Thyroid gland (tissue), 4 donors: ENCODE measurements around the gene TOB2. TPM values are rescaled to one million over a fixed set of nuclear protein-coding genes. Genes with fewer than 3 reads are reported as not detected.

ENCODE experiments used
- DNase-seq, 2 donors: peaks; one replicate each; pipeline ENCODE4 v3.0.0-alpha.2; 2019
- H3K27ac ChIP-seq, 3 donors: fragments of 200-600 bp; sonication (generic); 1 replicate in 2 of 3; 2 replicates in 1 of 3; pipeline ENCODE4 v1.5.1; 2016 to 2019; ENCODE audit warnings: mild to moderate bottlenecking in 1 of 3, moderate library complexity in 1 of 3
- H3K27me3 ChIP-seq: fragments of 200-600 bp; sonication (generic); one replicate; pipeline ENCODE4 v1.5.1; 2019
- H3K36me3 ChIP-seq, 2 donors: fragments of 200-600 bp; sonication (generic); one replicate each; pipeline ENCODE4 v1.5.1; 2016 to 2019
- H3K4me1 ChIP-seq, 2 donors: fragments of 200-600 bp; sonication (generic); one replicate each; pipeline ENCODE4 v1.5.1; 2017 to 2019
- H3K4me3 ChIP-seq, 3 donors: fragments of 200-600 bp; sonication (generic); replicated peaks in 1 of 3; 1 replicate in 2 of 3; 2 replicates in 1 of 3; pipeline ENCODE4 v1.5.1; 2016; ENCODE audit warnings: mild to moderate bottlenecking in 1 of 3
- H3K9me3 ChIP-seq: fragments of 200-600 bp; sonication (generic); one replicate; pipeline ENCODE4 v1.5.1; 2017
- CTCF ChIP-seq, 6 experiments: fragments of 200-600 bp in 3 of 6; fragments of 450-650 bp in 3 of 6; sonication (generic) in 3 of 6; IDR thresholded peaks; one replicate each; pipeline ENCODE4 v1.5.1; 2016 to 2019; ENCODE audit warnings: antibody characterized with exemption in 6 of 6, mild to moderate bottlenecking in 2 of 6, inconsistent platforms in 1 of 6, moderate library complexity in 1 of 6
- POLR2A ChIP-seq, 2 donors: fragments of 450-650 bp; IDR thresholded peaks; one replicate each; pipeline ENCODE4 v1.6.1; 2017; ENCODE audit warnings: antibody characterized with exemption in 2 of 2, mild to moderate bottlenecking in 2 of 2, moderate library complexity in 1 of 2
- whole genome bisulfite sequencing, 2 donors: methylation state at CpG; one replicate each; pipeline ENCODE4 v1.1.5; 2017; 5-methylcytosine and 5-hydroxymethylcytosine counted together
- intact Hi-C: fragments of 100-400 bp; cut with DNase I; formaldehyde crosslinking; loops from one replicate; pipeline ENCODE4 v1.15.1; 2023
- total RNA-seq, 4 donors: library from RNA; depleted of rRNA; stranded (reverse); fragments of >200 nt; gene quantifications; one replicate each; pipeline ENCODE4 v1.2.3, GENCODE V29; 2016

The TOB2 gene
- total RNA-seq, 4 donors from 2014 or later = 66.5 to 130 (median 115) TPM

DNA sequence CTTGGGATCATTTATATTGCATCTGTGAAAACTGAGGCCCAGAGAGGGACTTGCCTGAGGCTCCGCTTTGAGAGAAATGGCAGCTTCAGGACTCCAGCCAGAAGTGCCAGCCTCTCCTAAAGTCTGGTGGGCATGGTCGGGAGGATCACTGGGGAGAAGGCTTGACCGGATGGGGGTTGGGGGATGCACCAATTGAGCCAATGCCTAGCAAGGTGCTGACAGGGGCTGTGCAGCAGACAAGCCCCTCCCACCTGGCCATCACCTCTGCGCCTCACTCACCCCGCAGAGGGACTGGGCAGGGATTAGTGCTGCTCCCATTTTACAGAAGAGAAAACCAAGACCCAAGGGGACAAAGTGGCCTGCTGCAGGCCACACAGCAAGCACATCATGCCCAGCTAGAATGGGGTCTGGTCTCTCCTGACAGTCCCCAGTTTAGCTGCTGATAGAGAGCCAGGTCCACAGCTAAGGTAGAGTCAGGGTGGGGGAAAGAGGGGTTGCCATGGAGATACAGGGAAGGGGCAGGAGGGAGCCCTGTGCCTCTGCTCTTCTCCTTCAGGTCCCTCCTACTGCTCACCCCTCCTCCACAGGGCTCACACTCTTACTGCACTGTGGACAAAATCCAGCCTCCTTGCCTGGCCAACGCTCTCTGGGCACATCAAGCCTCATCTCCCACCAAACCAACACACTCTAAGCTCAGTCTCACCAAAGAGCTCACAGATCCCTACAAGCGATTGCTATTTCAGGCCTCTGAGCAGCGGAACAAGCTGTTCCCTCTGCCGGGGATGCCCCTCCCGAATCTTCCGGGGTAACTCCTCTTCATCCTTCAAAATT lies 35.4 kb downstream of the TOB2 start:
- Histone ChIP-seq H3K27ac (peak overlapping the region; percentile 98 to 100 (median 99)), H3K4me3 (no peak overlapping the region), H3K4me1 (peaks cover 63 to 68% of the 10 kb centered on the region in 2 donors), H3K9me3 (no peaks in the 10 kb centered on the region), H3K27me3 (no peaks in the 10 kb centered on the region), H3K36me3 (no peaks in the 10 kb centered on the region)
- TF ChIP-seq POLR2A (IDR thresholded peaks at IDR 0.05) (peak in 1 of 2 donors; percentile 66), CTCF (IDR thresholded peaks at IDR 0.05) (no peak)
- DNase-seq = peak; percentile 80 to 85
- intact Hi-C loops = no loop called here
- WGBS, 2 donors = 64 to 76% methylated on average over 10 to 11 of the region's 11 CpGs

- peak; percentile 94 to 96 for DNase-seq
- peaks cover 58 to 59% of the 10 kb centered on the region in 2 donors for H3K4me1 ChIP-seq
- intact Hi-C loops = no loop called here
- peak overlapping the region; percentile 98 to 100 (median 99) for H3K27ac ChIP-seq
- TF ChIP-seq CTCF (IDR thresholded peaks at IDR 0.05) (no peak), POLR2A (IDR thresholded peaks at IDR 0.05) (peak in 1 of 2 donors; percentile 76)
- WGBS, 2 donors = 38 to 41% methylated on average over 3 to 7 of the region's 7 CpGs
- H3K4me3 ChIP-seq = no peak overlapping the region
- H3K36me3 ChIP-seq = no peaks in the 10 kb centered on the region
- H3K27me3 ChIP-seq = no peaks in the 10 kb centered on the region
- no peaks in the 10 kb centered on the region for H3K9me3 ChIP-seq
These were observed 36.3 kb downstream of the TOB2 start for GRCh38 chr22:41410311-41410751.

DNA sequence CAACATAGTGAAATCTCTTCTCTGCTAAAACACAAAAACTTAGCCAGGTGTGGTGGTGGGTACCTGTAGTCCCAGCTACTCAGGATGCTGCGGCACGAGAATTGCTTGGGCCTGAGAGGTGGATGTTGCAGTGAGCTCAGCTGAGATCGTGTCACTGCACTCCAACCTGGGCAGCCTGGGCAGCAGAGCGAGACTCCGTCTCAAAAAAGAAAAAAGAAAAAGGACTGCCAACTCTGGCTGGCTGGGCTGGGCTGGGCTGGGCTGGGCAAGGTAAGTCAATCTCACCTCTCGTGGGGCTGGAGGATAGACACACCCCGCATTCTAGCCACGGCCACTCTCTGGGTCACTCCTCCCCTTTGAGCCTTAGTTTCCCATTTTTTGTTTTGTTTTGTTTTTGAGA lies 37.9 kb downstream of the TOB2 start:
- Histone ChIP-seq H3K9me3 (no peaks in the 10 kb centered on the region), H3K36me3 (no peaks in the 10 kb centered on the region), H3K27ac (peak overlapping the region; percentile 98 to 100 (median 99)), H3K4me3 (no peak overlapping the region), H3K4me1 (peaks cover 50 to 52% of the 10 kb centered on the region in 2 donors), H3K27me3 (no peaks in the 10 kb centered on the region)
- 41 to 59% methylated on average over 8 of the region's 8 CpGs for WGBS, 2 donors
- intact Hi-C loops = no loop called here
- no peak for TF ChIP-seq CTCF (IDR thresholded peaks at IDR 0.05)
- peak in 1 of 2 donors; percentile 50 for TF ChIP-seq POLR2A (IDR thresholded peaks at IDR 0.05)
- peak; percentile 85 to 91 for DNase-seq

DNA sequence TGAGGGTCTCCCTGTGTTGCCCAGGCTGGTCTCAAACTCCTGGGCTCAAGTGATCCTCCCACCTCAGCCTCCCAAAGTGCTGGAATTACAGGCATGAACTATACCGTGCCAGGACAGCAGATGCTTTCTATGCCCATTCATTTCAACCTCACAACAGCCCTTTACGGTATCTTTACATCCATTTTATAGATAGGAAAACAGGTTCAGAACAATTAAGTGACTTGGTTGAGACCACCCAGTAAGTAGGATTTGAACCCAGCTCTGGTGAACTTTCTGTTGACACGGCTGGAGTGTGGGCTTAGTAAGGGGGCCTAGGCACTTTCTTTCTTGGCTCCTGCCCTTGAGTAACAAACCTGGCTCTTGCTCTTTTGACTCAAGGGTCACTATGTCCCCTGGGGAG lies 39.2 kb downstream of the TOB2 start:
- DNase-seq = no peak
- Histone ChIP-seq H3K36me3 (no peaks in the 10 kb centered on the region), H3K27ac (peak overlapping the region in 1 of 3 donors; percentile 98), H3K9me3 (no peaks in the 10 kb centered on the region), H3K4me3 (no peak overlapping the region), H3K4me1 (peaks cover 48 to 51% of the 10 kb centered on the region in 2 donors), H3K27me3 (no peaks in the 10 kb centered on the region)
- TF ChIP-seq CTCF (IDR thresholded peaks at IDR 0.05) = no peak
- intact Hi-C loops = no loop called here
- 84 to 95% methylated on average over 3 of the region's 3 CpGs for WGBS, 2 donors

- intact Hi-C loops = no loop called here
- no peak for DNase-seq
- Histone ChIP-seq H3K4me3 (no peak overlapping the region), H3K27me3 (no peaks in the 10 kb centered on the region), H3K9me3 (no peaks in the 10 kb centered on the region), H3K36me3 (no peaks in the 10 kb centered on the region), H3K4me1 (peaks cover 46 to 50% of the 10 kb centered on the region in 2 donors), H3K27ac (no peak overlapping the region)
- TF ChIP-seq CTCF (IDR thresholded peaks at IDR 0.05) = no peak
- no peak for TF ChIP-seq POLR2A (IDR thresholded peaks at IDR 0.05)
These were observed 40.2 kb downstream of the TOB2 start for GRCh38 chr22:41406410-41406809.
